T1000 (cell line): Measurements from ENCODE around the gene L3MBTL3.
"Not testable (repeated sequence)": the region's sequence is repeated elsewhere in the genome, so short reads cannot be mapped to it uniquely, and the experiment has no call there.

ENCODE experiments used
- DNase-seq: peaks from one replicate; lab custom pipeline; 2025; ENCODE audit warnings: mixed read lengths; lab: John Stamatoyannopoulos, UW

The L3MBTL3 gene

DNA sequence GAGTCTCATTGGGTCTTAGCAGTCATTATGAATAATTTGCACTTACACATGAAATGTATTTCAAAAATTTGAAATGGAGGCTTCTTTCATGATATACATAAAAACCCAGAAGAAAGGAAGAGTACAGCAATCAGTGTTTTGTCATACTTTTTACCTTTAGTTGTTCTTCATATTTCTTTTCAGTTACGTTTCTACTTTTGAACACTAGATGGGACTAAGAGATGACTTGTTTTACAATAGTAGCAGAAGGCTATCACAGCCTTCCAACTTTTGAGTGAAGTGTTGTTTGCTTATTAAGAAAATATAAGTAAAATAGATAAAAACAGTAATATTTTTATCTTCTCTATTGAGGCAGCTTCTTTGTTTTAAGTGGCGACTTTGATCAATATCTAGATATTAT, 58.1 kb downstream of the L3MBTL3 start:
- no peak for DNase-seq

DNA sequence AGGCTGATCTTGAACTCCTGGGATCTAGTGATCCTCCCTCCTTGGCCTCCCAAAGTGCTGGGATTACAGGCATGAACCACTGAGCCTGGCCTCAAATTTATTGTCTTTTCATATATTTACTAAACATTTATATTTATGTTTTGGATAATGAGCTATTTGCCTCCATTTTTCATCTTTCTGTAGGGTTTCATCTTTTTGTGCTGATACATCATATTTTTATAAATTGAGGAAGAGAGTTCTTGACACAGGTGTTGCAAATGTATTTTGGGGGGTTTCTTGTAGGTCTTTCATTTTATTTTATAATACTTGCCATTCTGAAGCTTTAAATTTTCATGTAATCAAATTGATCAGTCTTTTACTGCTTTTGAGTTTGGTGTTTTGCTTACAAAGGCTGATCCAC, 72.4 kb downstream of the L3MBTL3 start:
- DNase-seq, result no peak

DNA sequence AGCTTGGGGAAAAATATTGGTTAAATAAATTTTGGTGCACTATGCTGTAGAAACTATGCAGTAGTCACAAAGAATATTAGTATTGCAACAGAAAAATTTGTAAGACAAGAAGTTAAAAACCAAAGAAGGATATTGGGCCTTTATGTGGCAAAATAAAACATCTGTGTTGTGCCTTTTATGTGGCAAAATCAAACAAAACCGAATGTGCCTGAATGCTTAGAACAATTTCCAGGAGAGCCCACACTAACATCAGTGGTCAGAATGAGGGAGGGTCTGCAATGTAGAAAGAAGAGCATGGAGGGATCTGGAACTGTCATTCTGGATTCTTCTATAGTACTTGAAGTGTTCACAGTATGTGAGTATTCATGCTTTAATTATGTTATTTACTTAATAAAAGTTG, 75.2 kb downstream of the L3MBTL3 start:
- DNase-seq, result no peak

DNA sequence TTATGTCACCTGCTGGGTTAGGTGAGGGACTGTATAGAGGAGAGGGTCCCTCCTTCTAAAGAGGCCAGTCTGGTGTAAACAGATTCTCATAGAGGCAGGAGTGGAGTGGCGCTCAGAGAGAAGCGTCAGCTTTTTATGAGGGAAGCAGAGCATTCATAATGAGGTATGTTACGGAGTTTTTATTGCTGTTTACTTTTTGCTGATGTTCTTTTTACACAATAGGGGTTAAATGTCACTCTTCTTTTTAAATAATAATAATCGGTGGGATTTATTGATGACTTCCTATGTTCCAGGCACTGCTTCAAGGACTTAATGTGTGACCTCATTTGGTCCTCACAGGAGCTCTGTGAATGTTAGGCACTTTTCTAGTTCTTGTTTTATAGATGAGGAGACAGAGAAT, 79.9 kb downstream of the L3MBTL3 start:
- no peak for DNase-seq

DNA sequence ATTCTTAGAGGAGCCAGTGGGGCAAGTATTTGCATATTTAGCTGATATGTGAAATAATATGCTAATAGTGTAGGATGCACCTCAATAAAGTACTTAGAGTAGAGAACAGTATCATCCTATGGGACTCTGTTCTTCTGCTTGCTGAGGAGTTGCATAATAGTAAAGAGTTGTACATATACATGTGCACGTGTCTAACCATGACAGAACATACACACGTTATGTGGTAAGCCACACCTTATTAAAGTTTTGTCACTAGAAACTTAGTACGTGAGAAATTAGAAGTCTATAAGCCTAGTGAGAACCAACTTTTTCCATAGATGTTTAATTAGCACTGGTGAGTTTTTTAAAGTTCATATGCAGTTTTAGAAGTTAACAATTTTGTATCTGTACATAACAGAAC, 80.7 kb downstream of the L3MBTL3 start:
- DNase-seq, result no peak

DNA sequence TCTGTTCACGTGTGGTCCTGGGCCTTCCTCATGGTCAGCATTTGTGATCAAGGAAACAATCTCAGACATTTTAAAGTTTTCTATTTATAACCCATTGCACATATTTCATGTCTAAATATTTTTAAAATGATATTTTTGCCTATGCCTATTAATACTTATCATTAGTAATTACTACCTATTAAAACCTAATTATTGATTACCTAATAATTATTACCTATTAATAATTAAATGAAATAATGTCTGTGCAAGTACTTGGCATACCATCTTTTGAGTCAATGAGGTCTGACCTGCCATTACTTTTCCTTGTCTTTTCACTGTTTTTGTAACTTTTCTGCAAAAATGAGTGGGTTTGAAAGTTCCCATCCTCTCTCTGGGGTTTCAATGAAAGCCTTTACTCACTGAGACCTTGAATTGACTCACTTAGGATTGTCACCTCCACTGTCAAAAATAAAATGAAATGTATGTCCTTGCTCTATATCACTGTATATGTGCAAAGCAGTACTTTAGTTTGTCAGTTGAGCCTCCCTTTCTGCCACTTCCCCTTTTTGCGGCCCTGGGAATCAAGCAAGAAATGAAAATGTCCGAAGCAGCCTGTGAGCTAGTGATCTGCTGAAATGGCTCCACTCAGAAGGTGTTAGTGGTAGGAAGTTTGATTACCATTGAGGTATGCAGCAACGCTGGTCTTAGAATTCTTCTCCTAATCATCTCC, 87.8 kb downstream of the L3MBTL3 start:
- no peak for DNase-seq

DNA sequence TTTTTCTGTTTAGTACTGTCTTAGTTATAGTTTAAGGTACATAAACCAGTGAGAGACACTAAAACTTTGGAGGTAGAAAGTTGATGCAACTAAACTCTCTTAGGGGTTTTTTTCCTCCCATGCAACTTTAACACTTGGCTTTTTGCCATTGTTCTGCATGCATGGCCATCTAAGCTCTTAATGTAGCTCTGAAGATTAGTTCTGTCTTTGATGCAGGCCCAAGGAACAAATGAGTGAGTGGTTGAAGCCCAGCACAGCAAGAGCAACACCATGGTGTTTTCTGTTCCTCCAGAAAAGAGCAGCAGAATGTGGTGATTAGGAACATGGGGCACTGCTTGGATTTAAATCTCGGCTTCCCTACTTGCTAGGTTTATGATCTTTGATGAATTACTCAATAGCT, 89.3 kb downstream of the L3MBTL3 start:
- DNase-seq, result no peak

DNA sequence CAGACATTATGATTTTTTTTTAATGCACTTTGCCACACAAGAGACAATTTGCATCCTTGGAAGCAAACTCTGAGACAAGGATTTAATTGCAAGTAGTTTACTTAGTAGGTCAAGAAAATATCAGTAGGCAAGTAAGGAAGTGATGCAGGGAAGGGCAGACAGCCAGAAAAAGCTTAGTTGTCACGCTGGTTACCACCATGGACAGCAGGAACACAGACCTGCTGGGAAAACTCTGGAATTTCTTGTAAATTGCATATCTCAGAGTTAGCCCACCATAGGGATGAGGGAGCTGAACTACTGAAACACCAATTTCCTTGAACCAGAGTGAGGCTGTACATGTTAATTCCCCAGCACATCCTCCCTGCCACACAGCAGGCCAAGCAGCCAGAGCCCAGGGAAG, 92.7 kb downstream of the L3MBTL3 start:
- no peak for DNase-seq

DNA sequence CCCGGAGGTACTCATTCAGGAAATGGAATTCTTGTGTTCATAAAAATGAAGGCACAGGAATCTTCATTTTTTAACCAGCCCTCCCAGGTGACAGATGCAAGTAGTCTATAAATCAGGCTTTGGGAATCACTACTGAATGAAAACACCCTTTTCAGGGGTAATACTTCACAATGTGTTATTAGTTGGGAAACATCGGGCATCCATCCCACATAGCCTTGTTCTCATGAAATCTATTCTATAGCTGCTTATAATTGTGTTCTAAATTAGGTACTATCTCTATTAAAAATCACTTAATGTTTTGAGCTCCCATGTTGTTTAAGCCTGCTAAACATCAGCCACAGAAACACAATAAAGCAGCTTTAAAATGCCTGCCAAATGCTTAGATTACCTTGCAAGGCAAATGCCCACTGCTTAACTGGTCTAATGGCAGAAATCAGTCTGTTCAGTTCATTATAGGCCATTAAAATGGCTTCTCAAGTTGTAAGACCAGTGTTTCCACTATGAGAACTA, 94.9 kb downstream of the L3MBTL3 start:
- no peak for DNase-seq

DNA sequence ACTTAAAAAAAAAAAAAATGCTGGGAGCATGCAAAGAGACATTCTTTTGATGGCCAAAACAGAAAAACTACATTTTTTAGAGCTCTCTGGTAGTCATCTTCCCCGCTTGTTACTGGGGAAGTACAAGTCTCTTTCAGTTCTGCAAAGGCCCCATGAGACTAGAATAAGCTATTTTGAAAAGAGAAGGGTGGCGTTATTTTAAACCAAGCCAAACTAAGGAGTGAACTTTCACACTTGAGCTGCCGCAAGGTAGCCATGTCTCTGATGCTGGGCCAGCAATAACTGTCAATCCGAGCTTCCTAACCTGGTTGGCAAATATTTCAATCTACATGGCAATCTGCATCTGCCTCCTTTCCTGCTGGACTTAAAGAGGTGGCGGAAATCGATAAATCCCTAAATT, 96.7 kb downstream of the L3MBTL3 start:
- no peak for DNase-seq

DNA sequence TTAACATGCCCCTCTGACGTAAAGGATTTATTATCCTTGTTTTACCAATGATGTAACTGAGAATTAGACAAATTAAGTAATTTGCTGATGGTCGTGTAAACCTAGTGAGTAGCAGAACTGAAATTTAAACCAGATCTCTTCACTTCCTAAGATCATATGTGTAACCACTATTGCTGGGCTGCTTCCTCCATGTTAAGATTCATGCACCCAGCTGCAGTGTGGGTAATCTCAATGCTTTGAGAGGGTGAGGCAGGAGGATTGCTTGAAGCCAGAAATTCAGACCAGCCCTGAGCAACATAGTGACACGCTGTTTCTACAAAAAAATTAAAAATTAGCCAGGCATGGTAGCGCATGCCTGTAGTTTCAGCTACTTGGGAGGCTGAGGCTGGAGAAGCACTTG, 97.9 kb downstream of the L3MBTL3 start:
- DNase-seq, result no peak

DNA sequence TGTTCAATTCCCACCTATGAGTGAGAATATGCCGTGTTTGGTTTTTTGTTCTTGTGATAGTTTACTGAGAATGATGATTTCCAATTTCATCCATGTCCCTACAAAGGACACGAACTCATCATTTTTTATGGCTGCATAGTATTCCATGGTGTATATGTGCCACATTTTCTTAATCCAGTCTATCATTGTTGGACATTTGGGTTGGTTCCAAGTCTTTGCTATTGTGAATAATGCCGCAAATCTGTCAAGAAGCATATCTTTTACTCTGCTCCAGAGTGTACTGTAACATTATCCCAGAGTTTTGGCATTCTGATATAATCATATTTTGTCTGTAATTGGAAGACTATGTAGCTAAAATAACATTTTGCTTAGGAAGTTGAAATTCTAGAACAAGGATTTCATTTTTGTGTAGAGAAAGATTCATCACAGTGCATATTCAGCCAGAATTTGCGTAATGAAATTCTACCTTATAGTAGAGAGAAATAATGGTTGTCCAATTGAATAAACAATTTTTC, 98.9 kb downstream of the L3MBTL3 start:
- not testable (repeated sequence) for DNase-seq

DNA sequence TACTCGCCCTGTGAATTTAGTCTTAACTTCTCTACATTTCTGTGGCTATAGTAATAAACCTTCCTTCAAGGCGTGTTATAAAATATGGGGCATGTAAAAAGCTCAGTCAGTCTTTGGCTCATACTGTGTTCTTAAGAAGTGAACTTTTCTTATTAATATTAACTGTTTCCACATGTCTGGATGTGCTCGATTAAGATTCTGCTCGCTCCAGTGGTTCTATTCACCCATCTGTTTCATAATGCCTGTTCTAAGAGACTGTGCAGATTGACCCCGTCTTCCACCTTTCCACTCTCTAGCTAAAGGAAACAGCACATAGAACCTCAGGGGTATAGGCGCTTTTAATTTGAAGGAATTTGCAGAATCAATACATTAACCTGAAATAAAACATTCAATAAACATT, 99.9 kb downstream of the L3MBTL3 start:
- DNase-seq, result no peak

DNA sequence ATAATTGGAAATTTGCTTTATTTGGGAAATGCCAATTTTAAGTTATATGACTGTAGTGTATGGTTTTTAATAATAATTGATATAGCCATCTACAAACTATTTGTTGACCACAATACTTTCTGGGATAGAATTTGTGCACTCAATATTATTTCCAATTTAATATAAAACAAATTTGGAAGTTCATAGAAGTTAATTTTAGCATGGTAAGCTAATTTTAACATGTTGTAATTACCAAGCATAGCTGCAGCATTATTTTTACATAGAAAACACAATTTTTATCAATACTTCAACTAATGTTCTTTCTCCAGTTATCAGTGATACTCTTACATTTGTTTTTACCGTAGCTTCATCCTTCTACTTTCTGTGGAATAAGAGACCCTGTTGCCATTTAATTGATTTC, 100.8 kb downstream of the L3MBTL3 start:
- DNase-seq, result no peak

DNA sequence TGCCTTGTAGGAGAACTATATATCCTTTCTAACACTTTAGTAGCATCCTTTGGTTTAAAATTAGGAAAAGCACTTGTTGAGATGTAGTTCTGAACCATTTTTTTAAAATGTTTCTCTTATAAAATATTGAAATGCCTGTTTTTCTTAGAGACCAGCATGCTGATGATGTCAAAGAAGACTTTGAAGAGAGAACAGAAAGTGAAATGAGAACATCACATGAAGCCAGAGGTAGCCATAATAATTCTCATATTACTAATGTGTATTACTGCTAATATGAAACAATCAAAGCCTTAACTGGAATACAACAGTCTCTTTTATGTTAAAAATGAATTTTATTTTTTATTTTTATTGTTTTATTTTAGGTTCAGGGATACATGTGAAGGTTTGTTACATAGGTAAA, 102.3 kb downstream of the L3MBTL3 start:
- DNase-seq, result no peak

DNA sequence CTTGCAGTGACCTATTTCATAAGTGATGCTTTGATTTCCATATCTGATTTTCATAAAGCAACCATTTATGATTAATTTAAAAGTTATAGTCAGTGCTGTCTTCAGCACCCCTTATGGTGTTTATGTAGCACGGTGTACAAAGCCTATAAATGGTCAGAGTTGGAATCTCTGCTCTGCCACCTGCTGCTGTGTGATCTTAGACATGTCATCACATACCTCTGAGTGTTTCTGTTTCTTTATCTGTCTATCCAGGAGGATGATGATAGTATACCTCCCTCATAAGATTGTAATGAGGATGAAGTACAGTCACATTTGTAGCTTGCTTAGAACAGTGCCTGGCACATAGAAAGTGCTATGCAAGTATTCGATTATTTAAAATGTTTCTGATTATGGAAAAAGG, 103.9 kb downstream of the L3MBTL3 start:
- no peak for DNase-seq

DNA sequence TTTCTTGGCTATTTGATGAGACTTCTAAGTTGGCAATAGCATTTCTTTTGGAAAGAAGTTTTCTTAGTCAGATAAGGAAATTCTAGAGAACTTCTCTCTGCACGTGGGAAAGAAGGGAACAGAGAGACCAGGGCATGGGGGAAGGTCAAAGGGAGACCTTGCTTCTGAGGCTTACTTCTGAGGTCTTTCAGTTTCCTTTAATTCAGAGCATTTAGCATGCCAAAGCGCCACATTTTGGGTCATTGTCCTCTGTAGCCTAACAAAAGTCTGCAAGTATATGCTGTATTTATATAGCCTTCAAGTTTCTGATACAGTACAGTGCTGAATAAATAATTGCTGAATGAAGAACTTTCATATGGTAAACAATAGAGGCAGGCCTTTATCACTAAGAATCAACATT, 108.8 kb downstream of the L3MBTL3 start:
- no peak for DNase-seq

DNA sequence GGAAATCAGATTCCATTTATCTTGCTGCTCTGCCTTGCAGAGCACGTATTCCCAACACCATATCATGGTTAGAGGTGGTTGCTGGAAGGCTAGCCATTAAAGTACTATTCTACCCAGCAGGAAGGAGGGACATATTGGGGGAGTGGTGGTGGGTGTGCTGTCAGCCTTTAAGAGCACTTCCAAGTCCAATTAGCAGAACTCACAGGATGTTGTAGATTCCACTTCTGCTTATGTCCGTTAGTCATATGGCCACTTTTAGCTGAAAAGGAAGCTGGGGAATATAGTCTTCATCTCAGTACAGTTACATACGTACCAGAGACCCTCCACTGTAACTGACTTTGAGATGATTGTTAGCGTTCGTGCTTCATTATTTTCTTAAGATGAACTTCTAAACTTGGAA, 109.9 kb downstream of the L3MBTL3 start:
- DNase-seq, result no peak

DNA sequence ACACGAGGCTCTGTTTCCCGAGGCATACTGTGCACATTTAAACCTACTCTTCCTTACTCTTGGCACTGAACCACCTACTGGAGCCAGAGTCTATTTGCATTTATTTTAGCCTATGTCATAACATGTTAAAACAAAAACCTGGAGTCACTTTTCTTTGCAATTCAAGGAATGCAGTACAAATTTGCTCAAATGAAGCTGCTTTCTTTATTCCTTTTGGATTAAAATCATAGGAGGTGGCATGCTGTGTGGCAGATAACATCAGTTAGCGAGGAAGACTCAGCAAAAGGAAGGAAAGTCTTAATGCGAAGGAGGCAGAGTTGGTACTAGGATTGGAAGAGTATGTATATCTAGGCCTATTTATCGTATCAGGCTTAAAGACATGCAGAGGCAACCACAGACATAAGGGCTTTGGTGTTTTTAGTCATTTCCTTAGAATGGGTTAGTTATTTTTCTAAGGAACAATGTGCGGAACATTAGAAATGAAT, 111.4 kb downstream of the L3MBTL3 start:
- no peak for DNase-seq

DNA sequence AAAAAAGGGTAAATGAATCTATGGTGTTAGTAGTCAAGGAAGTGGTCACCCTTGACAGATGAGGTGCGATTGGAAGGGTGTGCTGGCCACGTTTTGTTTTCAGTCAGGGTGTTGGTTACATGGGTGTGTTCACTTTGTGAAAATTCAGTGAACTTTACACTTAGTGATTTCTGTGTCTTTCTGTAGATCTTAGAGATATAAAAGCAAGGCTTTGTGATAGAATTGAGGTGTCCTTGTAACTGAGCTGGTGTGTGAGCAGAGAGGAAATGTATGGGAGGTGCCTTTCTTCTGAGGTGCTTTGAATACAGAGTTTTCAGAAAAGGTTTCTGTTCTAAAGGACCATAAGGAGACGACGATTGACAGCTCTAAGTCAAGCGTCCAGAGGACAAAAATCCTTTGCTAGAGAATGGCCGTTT, 113.9 kb downstream of the L3MBTL3 start:
- DNase-seq, result no peak

DNA sequence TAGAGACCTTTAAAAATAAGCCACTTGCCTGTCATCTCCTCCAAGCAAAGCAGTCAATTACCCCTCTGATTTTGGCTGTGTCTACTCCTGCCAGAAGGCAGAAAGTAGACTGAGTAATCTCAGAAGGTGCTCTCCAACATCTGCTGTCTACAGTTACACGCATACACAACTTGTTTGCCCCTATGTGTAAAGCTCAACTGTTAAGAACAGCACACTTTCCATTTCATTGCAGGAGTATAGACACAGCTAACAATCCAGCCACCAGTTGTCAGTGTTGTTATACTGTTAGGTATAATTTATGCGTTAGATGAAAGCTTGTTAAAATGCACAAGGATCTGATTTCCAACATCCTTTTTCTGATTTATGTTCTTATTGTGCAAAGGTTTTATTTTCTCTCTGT, 116.2 kb downstream of the L3MBTL3 start:
- no peak for DNase-seq

DNA sequence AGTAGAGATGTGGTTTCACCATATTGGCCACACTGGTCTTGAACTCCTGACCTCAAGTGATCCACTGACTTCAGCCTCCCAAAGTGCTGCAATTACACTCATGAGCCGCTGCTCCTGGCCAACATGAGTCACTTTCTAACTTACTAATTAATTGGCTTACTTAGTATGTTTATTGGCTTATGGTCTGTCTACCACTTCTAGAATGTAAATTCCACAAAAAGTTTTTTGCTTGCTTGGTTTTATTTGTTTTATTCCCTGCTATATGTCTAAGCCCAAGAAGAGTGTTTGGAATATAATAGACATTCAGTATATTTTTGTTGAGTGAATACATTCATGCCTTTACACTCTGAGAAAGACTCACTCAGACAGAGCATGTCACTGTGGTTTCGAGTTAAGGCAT, 118.4 kb downstream of the L3MBTL3 start:
- no peak for DNase-seq

DNA sequence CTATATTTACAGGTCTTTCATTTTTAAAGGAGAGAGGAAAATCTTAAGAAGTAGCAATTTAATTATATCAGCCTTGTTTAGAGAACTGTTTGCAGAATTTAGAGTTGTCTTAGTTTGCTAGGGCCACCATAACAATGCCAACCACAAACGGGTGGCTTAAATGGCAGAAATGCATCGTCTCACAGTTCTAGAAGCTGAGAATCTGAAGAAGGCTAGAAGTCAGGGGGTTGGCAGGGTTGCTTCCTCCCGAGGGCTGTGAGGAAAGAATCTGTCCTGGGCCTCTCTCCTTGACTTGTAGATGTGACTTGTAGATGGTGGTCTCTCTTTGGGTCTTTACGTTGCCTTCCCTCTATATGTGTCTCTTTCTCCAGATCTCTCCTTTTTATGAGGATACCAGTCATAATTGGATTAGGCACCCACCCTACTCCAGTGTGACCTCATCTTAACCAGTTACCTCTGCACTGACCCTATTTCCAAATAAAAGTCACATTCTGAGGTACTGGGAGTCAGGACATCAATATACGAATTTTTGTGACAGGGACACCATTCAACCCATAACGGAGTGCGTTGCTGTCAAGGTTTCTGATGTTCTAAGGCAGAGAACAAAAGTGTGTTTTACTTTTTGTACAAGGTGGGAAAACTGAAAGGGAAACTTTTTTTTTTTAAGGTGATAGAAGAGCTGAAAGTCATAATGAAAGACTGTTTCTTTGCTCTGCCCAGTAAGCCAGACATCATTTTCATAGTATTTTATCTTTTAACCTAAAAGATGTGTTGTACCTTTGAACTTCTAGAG, 119.9 kb downstream of the L3MBTL3 start:
- DNase-seq, result no peak
